Right cardiac atrium (tissue), 5 donors: ENCODE results near the gene NPLOC4. TPM values are rescaled to one million over a fixed set of nuclear protein-coding genes. Genes with fewer than 3 reads are reported as not detected.

ENCODE experiments used
- ATAC-seq, 2 donors: fragments of 200-7000 bp; cut with Tn5 transposase; one replicate each; pipeline versions ENCODE4 v1.8.0 to v1.9.1; 2020; ENCODE audit warnings: moderate library complexity in 2 of 2, mild to moderate bottlenecking in 1 of 2
- DNase-seq, 3 donors: peaks; one replicate each; pipeline ENCODE4 v3.0.0-alpha.2; 2020
- H3K27ac ChIP-seq: one replicate; pipeline ENCODE4 v1.5.1; 2013; ENCODE audit warnings: mild to moderate bottlenecking, low read length, control low read depth, moderate library complexity
- H3K27me3 ChIP-seq: one replicate; pipeline ENCODE4 v1.6.1; 2013; ENCODE audit not compliant: control insufficient read depth, insufficient read depth
- H3K4me1 ChIP-seq: one replicate; pipeline ENCODE4 v1.6.1; 2013; ENCODE audit warnings: low read length; ENCODE audit not compliant: control insufficient read depth, insufficient read depth
- H3K4me3 ChIP-seq: one replicate; pipeline ENCODE4 v1.5.1; 2013; ENCODE audit warnings: low read length, control low read depth
- H3K9me3 ChIP-seq: one replicate; pipeline ENCODE4 v1.6.1; 2013; ENCODE audit warnings: low read length; ENCODE audit not compliant: control insufficient read depth
- WGBS: extraction: QIAGEN DNeasy Blood & Tissue Kit; methylation state at CpG from one replicate; pipeline ENCODE4 v1.1.7; 2013; 5-methylcytosine and 5-hydroxymethylcytosine counted together
- intact Hi-C, 4 donors: fragments of 100-400 bp; cut with DNase I; formaldehyde crosslinking; loops; one replicate each; pipeline versions ENCODE4 v1.11.0 to v1.14.0; 2022 to 2023
- polyA plus RNA-seq: library from polyadenylated mRNA; stranded (reverse); fragments of 200-250 nt; gene quantifications from one replicate; pipeline ENCODE4 v1.2.3, GENCODE V29; 2013
- total RNA-seq, 4 donors: library from RNA; stranded (reverse); fragmentation: NEBNext Ultra II Directional; extraction: Animal tissue kit (Norgen Biotek cat#: 25700); gene quantifications; one replicate each; pipeline ENCODE4 v1.2.1, GENCODE V29; 2021
- donor health status: healthy with polysubstance abuse.
- donor health status: DM: no; HTN: yes; CAD: no.
- donor health status: DM: no; HTN: no; CAD: no.
- donor health status: DM: no; HTN: yes; CAD: no; lungs with severe emphysema.
- donor health status: DM: yes; HTN: yes; CAD: no.

The NPLOC4 gene
- total and polyA plus RNA-seq, 5 donors: 36.8 to 106 (median 85.1) TPM

DNA sequence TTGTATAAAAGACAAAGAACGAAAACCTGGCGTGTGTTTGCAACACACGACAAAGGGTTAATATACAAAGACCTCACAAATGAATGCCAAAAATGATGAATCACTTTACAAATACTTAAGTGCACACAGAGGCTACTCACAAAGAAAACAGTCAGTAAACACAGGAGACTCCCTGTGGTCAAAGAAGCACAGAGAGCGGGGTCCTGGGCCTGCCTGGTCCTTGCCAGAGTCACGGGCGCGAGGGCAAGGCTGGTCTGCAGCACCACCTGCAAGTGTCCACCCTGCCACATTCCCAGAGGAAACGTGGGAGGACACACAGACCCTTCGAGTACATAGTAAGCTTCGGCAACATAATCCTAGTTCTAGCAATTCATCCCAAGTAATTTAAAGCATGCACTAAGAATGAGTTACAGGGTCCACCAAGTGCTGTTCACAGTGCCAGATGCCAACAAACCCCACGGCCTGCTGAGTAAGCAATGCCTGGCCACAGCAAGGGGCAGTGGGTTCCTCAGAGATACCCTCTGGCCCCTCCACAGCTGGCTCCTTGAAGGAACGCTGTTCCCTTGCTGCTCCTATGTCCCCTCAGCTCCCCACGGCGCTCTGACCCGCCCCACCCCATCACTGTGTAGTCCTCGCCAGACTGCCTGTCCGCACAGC, 60.2 kb downstream of the NPLOC4 start:
- H3K4me1 ChIP-seq: peaks cover 3% of the 10 kb centered on the region
- H3K27ac ChIP-seq: no peak overlapping the region
- DNase-seq (peak in 2 of 3 donors; percentile 47 to 51), ATAC-seq (peak in 1 of 2 donors; percentile 27)
- no peaks in the 10 kb centered on the region for H3K27me3 ChIP-seq
- WGBS: 46% methylated on average over 16 of the region's 17 CpGs
- H3K4me3 ChIP-seq: no peak overlapping the region
- intact Hi-C loops: no loop called here
- no peaks in the 10 kb centered on the region for H3K9me3 ChIP-seq

DNA sequence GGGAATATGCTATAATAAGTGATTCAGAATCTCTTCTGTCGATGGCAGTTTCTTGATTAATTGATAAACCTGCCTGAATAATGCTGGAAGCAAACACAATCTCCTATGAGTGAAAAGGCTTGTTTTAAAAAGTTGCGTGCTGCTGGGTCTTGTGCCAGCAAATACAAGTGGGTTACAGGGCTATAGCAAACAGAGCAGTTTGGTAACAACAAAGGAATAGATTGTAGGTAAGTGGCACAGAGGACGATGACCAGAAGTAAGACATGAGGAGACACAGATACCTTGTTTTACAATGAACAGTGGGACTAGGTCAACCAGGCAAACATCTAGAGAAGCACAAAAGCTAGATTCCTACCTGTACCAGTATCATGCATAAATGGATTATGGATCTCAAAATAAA, 61.1 kb downstream of the NPLOC4 start:
- DNase-seq (no peak), ATAC-seq (no peak)
- no peak overlapping the region for H3K27ac ChIP-seq
- H3K4me1 ChIP-seq: peaks cover 3% of the 10 kb centered on the region
- intact Hi-C loops: no loop called here
- WGBS: 89% methylated on average over 3 of the region's 3 CpGs
- no peaks in the 10 kb centered on the region for H3K9me3 ChIP-seq
- H3K4me3 ChIP-seq: no peak overlapping the region
- no peaks in the 10 kb centered on the region for H3K27me3 ChIP-seq

DNA sequence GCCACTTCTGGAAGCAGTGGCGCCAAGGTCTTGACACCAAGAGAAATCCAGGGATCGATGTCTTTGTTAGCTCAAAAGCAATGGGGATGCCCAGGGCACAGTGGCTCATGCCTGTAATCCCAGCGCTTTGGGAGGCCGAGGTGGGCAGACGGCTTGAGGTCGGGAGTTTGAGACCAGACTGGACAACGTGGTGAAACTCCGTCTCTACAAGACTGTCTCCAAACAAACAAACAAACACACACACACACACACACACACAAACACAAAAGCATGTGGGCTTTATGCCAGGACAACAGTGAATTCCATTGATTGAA, 62.3 kb downstream of the NPLOC4 start:
- Histone ChIP-seq H3K27ac (no peak overlapping the region), H3K27me3 (no peaks in the 10 kb centered on the region), H3K4me3 (no peak overlapping the region), H3K9me3 (no peaks in the 10 kb centered on the region), H3K4me1 (peaks cover 3% of the 10 kb centered on the region)
- DNase-seq (peak in 1 of 3 donors; percentile 27), ATAC-seq (no peak)
- intact Hi-C loops: no loop called here
- WGBS: 63% methylated on average over 8 of the region's 8 CpGs

DNA sequence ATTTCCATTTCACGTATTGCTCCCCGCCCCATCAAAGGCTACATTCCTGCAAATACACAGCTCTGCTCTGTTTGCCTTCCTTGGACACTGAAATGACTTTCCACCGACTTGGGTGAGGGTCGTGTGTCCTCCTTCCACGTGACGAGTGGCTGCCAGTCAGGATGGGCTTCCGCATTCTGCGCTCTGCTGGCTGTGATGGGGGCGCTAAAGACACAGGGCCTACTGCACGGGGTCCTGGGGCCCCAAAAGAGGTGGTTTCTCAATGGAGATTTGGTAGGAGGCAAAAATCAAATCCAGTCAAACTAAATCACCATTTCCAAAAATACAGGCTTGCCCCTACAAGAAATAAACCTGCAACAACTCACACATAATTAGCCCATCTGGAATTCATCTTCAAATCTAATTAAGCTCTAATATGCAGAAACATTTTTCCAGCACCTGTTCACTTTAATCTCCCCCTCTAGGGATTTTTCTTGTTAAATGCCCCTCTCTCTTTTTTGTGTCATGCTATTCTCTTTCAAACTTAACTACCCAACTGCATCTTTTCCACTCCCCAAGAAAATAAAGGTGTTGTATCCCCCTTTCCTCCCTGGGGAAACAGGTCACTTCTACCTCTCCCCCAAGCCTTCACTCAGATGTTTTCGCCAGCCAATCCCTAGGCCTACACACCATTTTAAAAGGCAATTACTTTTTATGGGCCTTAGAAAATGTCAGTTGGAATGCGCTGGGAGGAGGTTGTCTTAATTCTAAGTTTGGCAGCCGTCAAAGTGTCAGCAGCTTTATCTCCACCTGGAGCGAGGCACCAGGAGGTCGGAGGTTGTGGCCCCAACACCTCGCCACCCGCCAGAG, 62.9 kb downstream of the NPLOC4 start:
- WGBS: 77% methylated on average over 17 of the region's 17 CpGs
- Histone ChIP-seq H3K4me3 (no peak overlapping the region), H3K27ac (no peak overlapping the region), H3K4me1 (peaks cover 3% of the 10 kb centered on the region), H3K27me3 (no peaks in the 10 kb centered on the region), H3K9me3 (no peaks in the 10 kb centered on the region)
- intact Hi-C loops: no loop called here
- ATAC-seq (no peak), DNase-seq (peak in 1 of 3 donors; percentile 11)

DNA sequence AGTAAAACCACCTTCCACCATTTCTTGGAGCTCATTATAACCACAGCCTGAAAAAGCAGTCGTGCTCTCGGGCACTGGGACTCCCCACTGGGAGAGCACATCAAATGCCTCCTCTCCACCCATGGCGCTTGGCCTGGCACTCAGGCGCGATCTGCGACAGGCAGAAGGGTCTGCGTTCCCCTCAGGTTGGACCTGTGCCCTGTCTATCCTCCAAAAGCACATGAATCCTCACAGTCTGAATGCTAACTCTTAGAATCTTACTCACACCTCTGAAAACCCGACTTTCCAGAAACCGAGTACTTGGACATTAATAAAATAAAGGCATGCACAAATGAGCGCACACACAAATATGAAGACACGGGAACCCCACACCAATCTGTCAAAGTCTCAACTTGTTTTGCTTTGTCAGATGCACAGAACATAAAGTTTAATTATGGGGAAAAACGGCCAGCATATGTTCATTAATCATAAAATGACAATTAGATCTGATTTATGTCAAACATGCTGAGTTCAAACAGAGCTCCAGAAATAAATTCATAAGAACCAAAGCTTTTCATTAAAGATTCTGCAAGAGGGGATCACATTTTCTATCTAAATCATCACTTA, 64.2 kb downstream of the NPLOC4 start:
- H3K27me3 ChIP-seq: no peaks in the 10 kb centered on the region
- WGBS: 87% methylated on average over 12 of the region's 12 CpGs
- no peak overlapping the region for H3K27ac ChIP-seq
- peak in 1 of 3 donors; percentile 40 for DNase-seq
- H3K4me1 ChIP-seq: peaks cover 3% of the 10 kb centered on the region
- no peak for ATAC-seq
- no peak overlapping the region for H3K4me3 ChIP-seq
- H3K9me3 ChIP-seq: no peaks in the 10 kb centered on the region
- intact Hi-C loops: no loop called here

DNA sequence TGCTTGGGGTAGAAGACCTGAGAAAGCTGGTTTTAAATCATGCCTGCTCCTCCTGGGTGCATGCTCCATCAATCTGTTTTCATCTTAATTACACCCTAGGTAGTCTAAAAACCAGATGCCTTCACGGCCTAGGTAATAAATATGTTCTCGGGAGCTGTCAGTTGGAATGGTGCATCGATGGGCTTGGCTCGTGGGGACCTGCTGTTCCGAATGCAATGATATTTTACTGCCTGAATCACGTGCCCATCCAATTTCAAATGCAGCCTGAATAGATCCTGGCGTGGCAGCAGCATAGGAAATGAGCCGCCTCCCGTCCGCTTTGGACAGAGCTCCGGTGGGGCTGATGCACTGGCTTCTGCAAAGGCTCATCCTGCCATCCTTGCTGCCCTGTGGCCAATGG, 65.9 kb downstream of the NPLOC4 start:
- ATAC-seq: no peak
- intact Hi-C loops: no loop called here

DNA sequence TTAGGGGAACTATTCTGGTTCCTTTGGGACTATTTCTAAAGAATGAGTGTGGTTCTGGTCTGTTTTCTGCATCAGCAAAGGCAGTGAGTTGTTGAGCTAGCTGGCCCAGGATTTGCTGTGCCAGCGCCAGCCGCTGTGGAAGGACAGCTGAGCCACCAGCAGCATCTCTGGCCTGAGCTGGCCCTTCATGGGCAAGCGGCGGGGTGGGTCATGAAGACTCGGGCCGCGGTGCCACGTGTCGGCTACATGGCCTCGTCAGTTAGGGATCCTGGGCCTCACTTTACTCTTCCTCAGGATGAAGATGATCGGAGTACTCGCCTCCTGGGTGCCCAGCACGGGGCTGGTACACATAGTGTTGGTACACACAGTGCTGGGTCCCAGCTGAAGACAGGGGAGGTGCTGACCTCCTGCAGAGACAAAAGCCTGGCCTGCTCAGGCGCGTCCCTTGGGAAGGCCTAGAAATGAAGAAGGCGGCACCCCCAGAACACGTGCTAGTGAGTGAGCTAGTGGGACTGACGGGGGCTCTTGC, 66.9 kb downstream of the NPLOC4 start:
- intact Hi-C loops: no loop called here
- Histone ChIP-seq H3K27me3 (no peaks in the 10 kb centered on the region), H3K27ac (no peak overlapping the region), H3K9me3 (no peaks in the 10 kb centered on the region), H3K4me1 (peaks cover 11% of the 10 kb centered on the region), H3K4me3 (no peak overlapping the region)
- ATAC-seq (no peak), DNase-seq (peak in 1 of 3 donors; percentile 30)
- 95% methylated on average over 18 of the region's 18 CpGs for WGBS

More for the DNA sequence above, 65.9 kb downstream of the NPLOC4 start:
- WGBS: 94% methylated on average over 11 of the region's 11 CpGs
- H3K4me1 ChIP-seq: peaks cover 11% of the 10 kb centered on the region
- peak in 1 of 3 donors; percentile 28 for DNase-seq
- no peaks in the 10 kb centered on the region for H3K27me3 ChIP-seq
- no peak overlapping the region for H3K27ac ChIP-seq
- H3K4me3 ChIP-seq: no peak overlapping the region
- H3K9me3 ChIP-seq: no peaks in the 10 kb centered on the region

DNA sequence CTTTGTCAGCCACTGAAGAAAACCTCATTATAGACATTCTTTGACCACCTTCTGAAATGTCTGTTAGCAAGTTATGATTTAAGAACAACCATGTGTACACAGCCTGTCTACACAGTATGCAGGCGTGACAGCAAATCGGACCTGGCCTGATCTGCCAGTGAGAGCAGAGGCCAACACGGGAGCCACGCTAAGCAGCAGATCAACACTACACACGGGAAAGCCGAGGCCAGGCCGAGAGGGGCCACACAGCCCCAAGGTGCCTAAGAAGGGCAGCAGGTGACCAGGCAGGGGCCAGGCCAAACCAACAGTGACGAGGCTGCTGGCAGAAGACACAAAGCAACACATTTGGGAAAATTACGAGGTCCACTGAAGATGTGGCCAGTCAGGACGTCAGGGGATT, 68.5 kb downstream of the NPLOC4 start:
- WGBS: 86% methylated on average over 10 of the region's 10 CpGs
- DNase-seq (peak in 1 of 3 donors; percentile 30), ATAC-seq (no peak)
- Histone ChIP-seq H3K4me3 (no peak overlapping the region), H3K27me3 (no peaks in the 10 kb centered on the region), H3K4me1 (peaks cover 11% of the 10 kb centered on the region), H3K9me3 (no peaks in the 10 kb centered on the region), H3K27ac (no peak overlapping the region)
- intact Hi-C loops: no loop called here

DNA sequence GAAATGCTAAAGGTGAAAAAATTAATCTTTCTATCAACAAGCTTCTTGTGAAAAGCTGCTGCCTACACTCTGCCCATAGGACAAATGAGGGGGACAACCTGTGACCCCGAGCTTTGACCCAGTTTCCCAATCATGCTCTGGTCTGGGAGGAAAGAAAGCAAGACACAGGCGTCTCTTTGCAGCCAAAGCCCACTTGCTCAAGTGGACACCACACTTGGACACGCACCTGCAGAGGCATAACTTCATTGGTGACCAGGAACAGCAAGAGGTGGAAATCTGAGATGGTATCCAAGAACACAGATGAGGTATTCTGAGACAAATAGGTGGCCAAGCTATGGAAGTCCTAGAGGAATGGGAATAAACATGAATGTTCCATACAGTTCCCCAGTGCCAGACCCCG, 69.7 kb downstream of the NPLOC4 start:
- DNase-seq (peak in 1 of 3 donors; percentile 4), ATAC-seq (no peak)
- WGBS: 52% methylated on average over 4 of the region's 4 CpGs
- intact Hi-C loops: no loop called here
- no peaks in the 10 kb centered on the region for H3K27me3 ChIP-seq
- no peak overlapping the region for H3K4me3 ChIP-seq
- H3K27ac ChIP-seq: peak overlapping the region; percentile 73
- H3K4me1 ChIP-seq: peaks cover 11% of the 10 kb centered on the region
- no peaks in the 10 kb centered on the region for H3K9me3 ChIP-seq

DNA sequence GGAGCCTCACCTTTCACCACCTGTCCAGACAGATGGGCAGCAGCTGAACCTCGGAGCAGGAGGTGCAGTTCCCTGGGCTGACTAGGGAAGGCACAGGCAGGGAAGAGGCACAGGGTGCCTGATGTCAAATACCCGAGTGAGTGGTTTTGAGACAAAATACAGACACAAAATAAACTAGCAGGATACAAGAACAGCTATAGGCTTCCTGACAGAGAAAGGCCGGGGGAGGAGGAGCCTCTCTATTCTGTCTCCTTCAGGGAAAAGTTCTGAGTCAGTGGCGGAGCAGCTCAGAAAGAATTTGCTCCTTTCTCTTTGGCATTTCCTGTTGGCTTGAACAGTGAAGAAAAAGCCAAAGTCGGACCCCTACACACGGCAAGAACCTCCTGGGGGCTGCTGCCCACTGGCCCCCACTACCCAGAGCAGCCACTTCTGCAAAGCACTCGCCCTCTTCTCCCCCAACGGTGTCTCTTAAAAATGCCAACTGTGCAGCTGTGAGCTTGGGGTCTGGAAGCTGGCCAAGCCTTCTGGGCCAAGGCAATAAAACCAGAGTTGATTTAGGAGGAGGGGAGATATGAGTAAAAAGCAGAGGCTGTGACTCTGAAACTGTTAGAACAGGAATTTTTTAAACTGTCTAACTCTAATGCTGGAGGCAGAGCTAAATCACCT, 70.3 kb downstream of the NPLOC4 start:
- H3K27me3 ChIP-seq: no peaks in the 10 kb centered on the region
- intact Hi-C loops: no loop called here
- H3K27ac ChIP-seq: peak overlapping the region; percentile 96
- peak; percentile 71 to 91 (median 86) for DNase-seq
- 6% methylated on average over 8 of the region's 8 CpGs for WGBS
- H3K9me3 ChIP-seq: no peaks in the 10 kb centered on the region
- H3K4me3 ChIP-seq: no peak overlapping the region
- peak; percentile 81 to 84 for ATAC-seq
- H3K4me1 ChIP-seq: peaks cover 11% of the 10 kb centered on the region
